ENCODE results near the gene HENMT1. TPM values are rescaled to one million over a fixed set of nuclear protein-coding genes. Genes with fewer than 3 reads are reported as not detected.

The HENMT1 gene
- total RNA-seq, 2 experiments from 2014 or later, result 6.3 to 8.2 TPM

DNA sequence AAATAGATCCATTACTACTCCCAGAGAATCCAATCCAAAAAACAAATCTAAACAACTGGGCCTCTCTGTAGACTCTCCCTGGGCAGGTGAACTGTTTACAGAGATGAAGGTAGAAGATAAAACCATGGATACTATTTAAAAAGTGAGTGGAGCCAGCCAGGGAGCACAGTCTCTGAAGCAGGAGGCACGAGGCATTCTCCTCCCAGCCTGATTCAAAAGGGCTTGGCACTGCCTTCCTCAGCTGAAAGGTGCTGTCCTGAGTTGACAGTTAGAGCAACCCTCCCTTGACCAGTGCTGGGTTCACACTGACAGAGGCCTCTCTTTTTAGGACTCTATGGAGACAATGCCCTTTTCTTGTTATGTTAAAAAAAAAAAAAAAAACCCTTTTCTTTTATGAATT, 36.8 kb downstream of the HENMT1 start:
- H3K4me1 ChIP-seq (ENCODE audit: insufficient read depth, low read length), result no peaks in the 10 kb centered on the region
- ChIA-PET POLR2A (no interaction called here), CTCF (interaction anchor here (0.7 to 1.0 kb wide), 2 partner anchors 8 to 500 kb away, joined by 3 read pairs; no protein-coding TSS in a partner anchor)
- Mint-ChIP-seq H3K27ac (no peak overlapping the region), H3K4me3 (no peak overlapping the region), H3K9me3 (no peaks in the 10 kb centered on the region), H3K27me3 (no peaks in the 10 kb centered on the region), H3K4me1 (ENCODE audit: low read depth) (no peaks in the 10 kb centered on the region), H3K36me3 (ENCODE audit: low read depth) (peaks cover 44% of the 10 kb centered on the region)
- no peaks in the 10 kb centered on the region for H3K9me3 ChIP-seq (ENCODE audit: control insufficient read depth in 1 of 2, insufficient read depth in 1 of 2, low read length in 2 of 2)
- DNase-seq, result no peak
- no peak overlapping the region for H3K27ac ChIP-seq (ENCODE audit: low read depth in 1 of 2, low read length in 2 of 2)
- no peak for ATAC-seq (ENCODE audit: poor library complexity)
- TF ChIP-seq, protein P1, sequence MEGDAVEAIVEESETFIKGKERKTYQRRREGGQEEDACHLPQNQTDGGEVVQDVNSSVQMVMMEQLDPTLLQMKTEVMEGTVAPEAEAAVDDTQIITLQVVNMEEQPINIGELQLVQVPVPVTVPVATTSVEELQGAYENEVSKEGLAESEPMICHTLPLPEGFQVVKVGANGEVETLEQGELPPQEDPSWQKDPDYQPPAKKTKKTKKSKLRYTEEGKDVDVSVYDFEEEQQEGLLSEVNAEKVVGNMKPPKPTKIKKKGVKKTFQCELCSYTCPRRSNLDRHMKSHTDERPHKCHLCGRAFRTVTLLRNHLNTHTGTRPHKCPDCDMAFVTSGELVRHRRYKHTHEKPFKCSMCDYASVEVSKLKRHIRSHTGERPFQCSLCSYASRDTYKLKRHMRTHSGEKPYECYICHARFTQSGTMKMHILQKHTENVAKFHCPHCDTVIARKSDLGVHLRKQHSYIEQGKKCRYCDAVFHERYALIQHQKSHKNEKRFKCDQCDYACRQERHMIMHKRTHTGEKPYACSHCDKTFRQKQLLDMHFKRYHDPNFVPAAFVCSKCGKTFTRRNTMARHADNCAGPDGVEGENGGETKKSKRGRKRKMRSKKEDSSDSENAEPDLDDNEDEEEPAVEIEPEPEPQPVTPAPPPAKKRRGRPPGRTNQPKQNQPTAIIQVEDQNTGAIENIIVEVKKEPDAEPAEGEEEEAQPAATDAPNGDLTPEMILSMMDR (IDR thresholded peaks at IDR 0.05), result no peak
- intact Hi-C loops (cut with DNase I, micrococcal nuclease), result loop anchor here in 1 of 2 experiments (5.0 kb wide), 1 partner anchor 122 kb away; no protein-coding TSS in a partner anchor
- peaks cover 16% of the 10 kb centered on the region for H3K36me3 ChIP-seq (ENCODE audit: insufficient read depth, low read length)
- H3K27me3 ChIP-seq (ENCODE audit: control insufficient read depth in 1 of 2, insufficient read depth in 2 of 2, low read length in 2 of 2), result no peaks in the 10 kb centered on the region
- H3K4me3 ChIP-seq (ENCODE audit: low read length), result no peak overlapping the region

DNA sequence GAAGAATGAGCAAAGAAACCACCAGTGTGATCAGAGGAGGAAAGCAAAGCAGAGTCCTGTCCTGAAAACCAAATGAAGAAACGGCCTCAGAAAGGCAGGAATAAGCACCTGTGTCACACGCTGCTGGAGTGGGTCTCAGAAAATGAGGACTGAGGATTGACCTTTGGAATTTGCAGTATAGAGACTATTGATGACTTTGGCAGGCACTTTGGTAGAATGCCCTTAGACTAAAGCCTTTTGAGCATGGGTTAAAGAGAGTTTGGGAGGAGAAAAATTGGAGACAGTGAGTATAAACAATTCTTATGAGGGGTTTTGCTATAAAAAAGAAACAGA, 43.2 kb downstream of the HENMT1 start:
- no peak overlapping the region for H3K27ac ChIP-seq (ENCODE audit: low read depth in 1 of 2, low read length in 2 of 2)
- Mint-ChIP-seq H3K27me3 (no peaks in the 10 kb centered on the region), H3K36me3 (ENCODE audit: low read depth) (peaks cover 21% of the 10 kb centered on the region), H3K27ac (no peak overlapping the region), H3K4me1 (ENCODE audit: low read depth) (no peaks in the 10 kb centered on the region), H3K4me3 (no peak overlapping the region), H3K9me3 (no peaks in the 10 kb centered on the region)
- POLR2A ChIA-PET, result no interaction called here
- TF ChIP-seq, protein P1 (IDR thresholded peaks at IDR 0.05), result no peak
- no peak for ATAC-seq (ENCODE audit: poor library complexity)
- no peaks in the 10 kb centered on the region for H3K27me3 ChIP-seq (ENCODE audit: control insufficient read depth in 1 of 2, insufficient read depth in 2 of 2, low read length in 2 of 2)
- H3K9me3 ChIP-seq (ENCODE audit: control insufficient read depth in 1 of 2, insufficient read depth in 1 of 2, low read length in 2 of 2), result no peaks in the 10 kb centered on the region
- no peak overlapping the region for H3K4me3 ChIP-seq (ENCODE audit: low read length)
- intact Hi-C loops (cut with DNase I, micrococcal nuclease), result no loop called here
- H3K4me1 ChIP-seq (ENCODE audit: insufficient read depth, low read length), result no peaks in the 10 kb centered on the region
- H3K36me3 ChIP-seq (ENCODE audit: insufficient read depth, low read length), result peaks cover 22% of the 10 kb centered on the region
- CTCF ChIA-PET, result no interaction called here
- no peak for DNase-seq

DNA sequence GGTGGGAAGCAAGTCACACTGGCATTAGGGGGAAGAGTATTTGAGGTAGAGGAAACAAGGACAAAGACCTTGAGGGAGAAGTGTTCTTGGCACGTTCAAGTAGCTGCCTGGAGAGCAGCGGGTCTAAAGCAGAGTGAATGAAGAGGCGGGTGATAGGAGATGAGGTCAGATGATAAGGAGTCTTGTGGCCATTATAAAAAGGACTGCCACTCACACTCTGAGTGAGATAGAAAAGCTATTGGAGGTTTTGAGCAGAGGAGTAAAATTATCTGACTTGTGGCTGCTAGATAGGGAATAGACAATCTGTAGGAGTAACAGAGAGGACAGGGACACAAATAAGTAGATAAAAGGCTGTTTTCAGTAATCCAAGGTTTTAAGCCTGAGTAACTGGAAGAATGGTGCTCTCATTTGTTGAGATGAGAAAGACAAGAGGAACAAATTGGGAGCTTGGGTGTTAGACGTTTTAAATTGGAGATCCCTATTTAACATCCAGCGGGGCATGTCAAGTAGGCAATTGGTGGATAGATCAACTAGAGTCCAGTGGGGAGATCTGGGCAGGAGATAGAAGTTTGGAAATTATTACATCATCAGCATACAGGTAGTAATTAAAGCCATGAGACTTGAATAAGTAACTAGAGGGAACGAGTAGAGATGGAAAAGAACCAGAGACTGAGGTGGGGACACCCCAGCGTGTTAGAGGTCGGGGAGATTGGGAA, 43.7 kb downstream of the HENMT1 start:
- H3K27me3 Mint-ChIP-seq, result no peaks in the 10 kb centered on the region
- ChIA-PET POLR2A (no interaction called here), CTCF (no interaction called here)
- H3K27ac Mint-ChIP-seq, result no peak overlapping the region
- Histone ChIP-seq H3K36me3 (ENCODE audit: insufficient read depth, low read length) (peaks cover 28% of the 10 kb centered on the region), H3K4me3 (ENCODE audit: low read length) (no peak overlapping the region), H3K27me3 (ENCODE audit: control insufficient read depth in 1 of 2, insufficient read depth in 2 of 2, low read length in 2 of 2) (no peaks in the 10 kb centered on the region), H3K4me1 (ENCODE audit: insufficient read depth, low read length) (no peaks in the 10 kb centered on the region), H3K27ac (ENCODE audit: low read depth in 1 of 2, low read length in 2 of 2) (no peak overlapping the region), H3K9me3 (ENCODE audit: control insufficient read depth in 1 of 2, insufficient read depth in 1 of 2, low read length in 2 of 2) (no peaks in the 10 kb centered on the region)
- TF ChIP-seq, protein P1 (IDR thresholded peaks at IDR 0.05), result no peak
- H3K4me1 Mint-ChIP-seq (ENCODE audit: low read depth), result no peaks in the 10 kb centered on the region
- ATAC-seq (ENCODE audit: poor library complexity), result no peak
- intact Hi-C loops (cut with DNase I, micrococcal nuclease), result no loop called here
- DNase-seq, result no peak
- no peaks in the 10 kb centered on the region for H3K9me3 Mint-ChIP-seq
- H3K4me3 Mint-ChIP-seq, result no peak overlapping the region
- H3K36me3 Mint-ChIP-seq (ENCODE audit: low read depth), result peaks cover 17% of the 10 kb centered on the region

All from CD4-positive, alpha-beta T cell (primary cell).